ENCODE data around the gene TMEM202. TPM values are rescaled to one million over a fixed set of nuclear protein-coding genes. Genes with fewer than 3 reads are reported as not detected.
"Not testable (repeated sequence)": the region's sequence is repeated elsewhere in the genome, so short reads cannot be mapped to it uniquely, and the experiment has no call there.

TMEM202 gene
- total and polyA plus RNA-seq, 2 of the 13 experiments (the other 11 are each of a cell fraction or from before 2014, with no cell fraction given): not detected

GRCh38 chr15:72415304-72415703, 17.2 kb downstream of the TMEM202 start (continued):
- TF ChIP-seq, protein P1, sequence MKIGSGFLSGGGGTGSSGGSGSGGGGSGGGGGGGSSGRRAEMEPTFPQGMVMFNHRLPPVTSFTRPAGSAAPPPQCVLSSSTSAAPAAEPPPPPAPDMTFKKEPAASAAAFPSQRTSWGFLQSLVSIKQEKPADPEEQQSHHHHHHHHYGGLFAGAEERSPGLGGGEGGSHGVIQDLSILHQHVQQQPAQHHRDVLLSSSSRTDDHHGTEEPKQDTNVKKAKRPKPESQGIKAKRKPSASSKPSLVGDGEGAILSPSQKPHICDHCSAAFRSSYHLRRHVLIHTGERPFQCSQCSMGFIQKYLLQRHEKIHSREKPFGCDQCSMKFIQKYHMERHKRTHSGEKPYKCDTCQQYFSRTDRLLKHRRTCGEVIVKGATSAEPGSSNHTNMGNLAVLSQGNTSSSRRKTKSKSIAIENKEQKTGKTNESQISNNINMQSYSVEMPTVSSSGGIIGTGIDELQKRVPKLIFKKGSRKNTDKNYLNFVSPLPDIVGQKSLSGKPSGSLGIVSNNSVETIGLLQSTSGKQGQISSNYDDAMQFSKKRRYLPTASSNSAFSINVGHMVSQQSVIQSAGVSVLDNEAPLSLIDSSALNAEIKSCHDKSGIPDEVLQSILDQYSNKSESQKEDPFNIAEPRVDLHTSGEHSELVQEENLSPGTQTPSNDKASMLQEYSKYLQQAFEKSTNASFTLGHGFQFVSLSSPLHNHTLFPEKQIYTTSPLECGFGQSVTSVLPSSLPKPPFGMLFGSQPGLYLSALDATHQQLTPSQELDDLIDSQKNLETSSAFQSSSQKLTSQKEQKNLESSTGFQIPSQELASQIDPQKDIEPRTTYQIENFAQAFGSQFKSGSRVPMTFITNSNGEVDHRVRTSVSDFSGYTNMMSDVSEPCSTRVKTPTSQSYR (CRISPR knock-in tag; IDR thresholded peaks at IDR 0.05; ENCODE audit: borderline replicate concordance): no peak

GRCh38 chr15:72419768-72420167, 21.7 kb downstream of the TMEM202 start:
- in situ Hi-C loops (cut with HindIII; ENCODE audit: extremely low pct_ligation_motif_present, low pct_unique_long_range_greater_than_20kb); ATAC-seq; H3K79me2 ChIP-seq (ENCODE audit: insufficient read depth, low read length); H3K4me3 ChIP-seq (replicated peaks in 1 of 3; ENCODE audit: insufficient read depth in 1 of 3, low read depth in 2 of 3, low read length in 3 of 3); H3K9ac ChIP-seq (ENCODE audit: insufficient read depth, low read depth, low read length); H3K4me1 ChIP-seq (ENCODE audit: insufficient read depth, low read length); intact Hi-C loops (cut with micrococcal nuclease; ENCODE audit: unreplicated experiment); H3K27me3 ChIP-seq (ENCODE audit: control insufficient read depth in 1 of 2, insufficient read depth in 2 of 2, low read length in 2 of 2); H4K20me1 ChIP-seq (ENCODE audit: insufficient read depth, low read length); H2AFZ ChIP-seq (ENCODE audit: low read length); POLR2A ChIA-PET; H3K9me3 ChIP-seq (ENCODE audit: low read length); BruUV-seq (replicated peaks); CTCF ChIA-PET (ENCODE audit: low intra/inter-chr PET ratio, low total read pairs); H3K27ac ChIP-seq (ENCODE audit: extremely low read length, insufficient read depth, low read length); FAIRE-seq; H3K36me3 ChIP-seq (replicated peaks in 1 of 2; ENCODE audit: control insufficient read depth in 1 of 2, insufficient read depth in 2 of 2, low read length in 2 of 2); H3K4me2 ChIP-seq (ENCODE audit: low read depth, low read length); DNase-seq (ENCODE audit: low spot score): not testable (repeated sequence)
- TF ChIP-seq ZNF121 (CRISPR knock-in tag; IDR thresholded peaks at IDR 0.05) (peak; percentile 56; the same call in 1 of the 2 replicates), ZNF770 (CRISPR knock-in tag; IDR thresholded peaks at IDR 0.05) (peak; percentile 68)
- WGBS (ENCODE audit: low lambda C conversion rate): 21% methylated on average over 3 of the region's 3 CpGs

Data from HepG2 (cell line).